SK-N-SH (cell line): ENCODE measurements around the gene SLC6A16. TPM values are rescaled to one million over a fixed set of nuclear protein-coding genes. Genes with fewer than 3 reads are reported as not detected.

Experiments
- CTCF ChIA-PET: fragments of 300-600, 350-600 bp; formaldehyde crosslinking; extraction: SDS; loops from one replicate; lab custom pipeline; 2021; lab: Yijun Ruan, JAX
- POLR2A ChIA-PET: fragments of 350-600 bp; sonication (Branson Sonifier 250); formaldehyde crosslinking; extraction: SDS; loops from one replicate; lab custom pipeline; 2020; ENCODE audit warnings: antibody characterized with exemption, inconsistent platforms; lab: Yijun Ruan, JAX
- DNase-seq: peaks from one replicate; pipeline ENCODE4 v3.0.0; 2012
- H2AFZ ChIP-seq: fragments of 200-600 bp; sonication (generic); 2 replicates; pipeline ENCODE4 v1.8.1; 2016; ENCODE audit warnings: antibody characterized with exemption, mild to moderate bottlenecking, low read depth
- H3F3A ChIP-seq: fragments of 200-600 bp; sonication (generic); replicated peaks from 2 replicates; pipeline ENCODE3; 2016; ENCODE audit warnings: antibody characterized with exemption, mild to moderate bottlenecking; ENCODE audit not compliant: insufficient read depth
- H3K27ac ChIP-seq, 2 experiments: fragments of 200-500 bp in 1 of 2; fragments of 200-600 bp in 1 of 2; sonication (Bioruptor generic) in 1 of 2; sonication (generic), shearing (Covaris generic) in 1 of 2; 2 replicates each; pipeline versions ENCODE4 v1.5.1 to v1.6.1; 2014 to 2016; ENCODE audit warnings: low read depth in 2 of 2, inconsistent platforms in 1 of 2, low read length in 1 of 2, mild to moderate bottlenecking in 1 of 2, mixed read lengths in 1 of 2
- H3K27me3 ChIP-seq: fragments of 200-600 bp; sonication (generic), shearing (Covaris generic); 2 replicates; pipeline ENCODE4 v1.6.1; 2016; ENCODE audit warnings: mixed run types; ENCODE audit not compliant: insufficient read depth
- H3K36me3 ChIP-seq, 2 experiments: fragments of 200-500 bp in 1 of 2; fragments of 200-600 bp in 1 of 2; sonication (Bioruptor generic) in 1 of 2; sonication (generic) in 1 of 2; replicated peaks in 1 of 2; 2 replicates each; pipeline versions ENCODE3 to v1.5.1; 2014 to 2016; ENCODE audit warnings: low read length in 1 of 2, mild to moderate bottlenecking in 1 of 2; ENCODE audit not compliant: insufficient read depth in 2 of 2, control insufficient read depth in 1 of 2
- H3K4me1 ChIP-seq, 2 experiments: fragments of 200-500 bp in 1 of 2; fragments of 200-600 bp in 1 of 2; sonication (Bioruptor generic) in 1 of 2; sonication (generic), shearing (Covaris generic) in 1 of 2; 2 replicates each; pipeline versions ENCODE4 v1.5.1 to v1.6.1; 2014 to 2016; ENCODE audit warnings: low read depth in 1 of 2, low read length in 1 of 2, mixed run types in 1 of 2; ENCODE audit not compliant: insufficient read depth in 2 of 2, control insufficient read depth in 1 of 2
- H3K4me2 ChIP-seq: fragments of 200-600 bp; sonication (generic), shearing (Covaris generic); 2 replicates; pipeline ENCODE4 v1.6.1; 2017; ENCODE audit warnings: mixed run types
- H3K4me3 ChIP-seq, 2 experiments: fragments of 200-500 bp in 1 of 2; fragments of 200-600 bp in 1 of 2; sonication (Bioruptor generic) in 1 of 2; sonication (generic), shearing (Covaris generic) in 1 of 2; 2 replicates each; pipeline versions ENCODE4 v1.5.1 to v1.8.1; 2014 to 2016; ENCODE audit warnings: low read depth in 2 of 2, inconsistent platforms in 1 of 2, low read length in 1 of 2, mild to moderate bottlenecking in 1 of 2, mixed read lengths in 1 of 2, moderate library complexity in 1 of 2
- H3K79me2 ChIP-seq: fragments of 200-600 bp; sonication (generic); 2 replicates; pipeline ENCODE4 v1.8.1; 2017; ENCODE audit warnings: mild to moderate bottlenecking; ENCODE audit not compliant: insufficient read depth
- H3K9ac ChIP-seq: fragments of 200-600 bp; sonication (generic); 2 replicates; pipeline ENCODE4 v1.6.1; 2017; ENCODE audit warnings: mixed run types
- H3K9me2 ChIP-seq: fragments of 200-600 bp; sonication (generic); 2 replicates; pipeline ENCODE4 v1.6.1; 2017; ENCODE audit warnings: mixed run types
- H3K9me3 ChIP-seq: fragments of 200-600 bp; sonication (generic); 2 replicates; pipeline ENCODE4 v1.6.1; 2017; ENCODE audit warnings: mixed run types, mild to moderate bottlenecking, moderate library complexity
- H4K20me1 ChIP-seq: fragments of 200-600 bp; sonication (generic); 2 replicates; pipeline ENCODE4 v1.6.1; 2017; ENCODE audit warnings: mild to moderate bottlenecking, mixed run types; ENCODE audit not compliant: insufficient read depth
- EP300 ChIP-seq, 2 experiments: IDR thresholded peaks; 2 replicates each; pipeline versions ENCODE4 v1.4.0 to v1.6.1; 2012; ENCODE audit warnings: borderline replicate concordance in 1 of 2, low read depth in 1 of 2, low read length in 1 of 2
- FOSL2 ChIP-seq: IDR thresholded peaks from 2 replicates; pipeline ENCODE4 v1.4.0; 2012; ENCODE audit warnings: low read depth, mild to moderate bottlenecking, moderate library complexity, borderline replicate concordance
- FOXM1 ChIP-seq: IDR thresholded peaks from 2 replicates; pipeline ENCODE4 v1.4.0; 2012; ENCODE audit warnings: low read depth, mild to moderate bottlenecking
- MAX ChIP-seq: IDR thresholded peaks from 2 replicates; pipeline ENCODE4 v1.4.0; 2012; ENCODE audit warnings: low read depth
- MEF2A ChIP-seq: IDR thresholded peaks from 2 replicates; pipeline ENCODE4 v1.4.0; 2012; ENCODE audit warnings: low read depth, borderline replicate concordance
- POLR2AphosphoS5 ChIP-seq: IDR thresholded peaks from 2 replicates; pipeline ENCODE4 v1.6.1; 2012; ENCODE audit warnings: low read depth, low read length
- RAD21 ChIP-seq: IDR thresholded peaks from 2 replicates; pipeline ENCODE4 v1.6.1; 2012; ENCODE audit warnings: mild to moderate bottlenecking, low read length
- TAF1 ChIP-seq: IDR thresholded peaks from 2 replicates; pipeline ENCODE4 v1.6.1; 2012; ENCODE audit warnings: low read depth, mild to moderate bottlenecking, low read length, moderate library complexity, borderline replicate concordance
- USF2 ChIP-seq: fragments of 150-350 bp; IDR thresholded peaks from 2 replicates; pipeline ENCODE4 v1.6.1; 2017; ENCODE audit warnings: antibody characterized with exemption, low read length, low read depth, borderline replicate concordance
- YY1 ChIP-seq: IDR thresholded peaks from 2 replicates; pipeline ENCODE4 v1.4.0; 2012; ENCODE audit warnings: low read depth, mild to moderate bottlenecking
- WGBS: methylation state at CpG from one replicate; pipeline ENCODE4 v1.1.6; 2017; ENCODE audit warnings: low lambda C conversion rate; 5-methylcytosine and 5-hydroxymethylcytosine counted together
- polyA plus RNA-seq, 3 experiments: library from polyadenylated mRNA; depleted of rRNA; stranded (reverse); fragments of >200 nt; gene quantifications; 2 replicates each; pipeline ENCODE4 v1.2.3, GENCODE V29; 2012
- TF ChIP-seq, protein P1 (sequence below): IDR thresholded peaks from 2 replicates; pipeline ENCODE4 v1.4.0; 2012; ENCODE audit warnings: low read depth, borderline replicate concordance

Gene SLC6A16
- polyA plus RNA-seq, 1 of the 3 experiments (the other 2 are of a cell fraction): 0.33 TPM

DNA sequence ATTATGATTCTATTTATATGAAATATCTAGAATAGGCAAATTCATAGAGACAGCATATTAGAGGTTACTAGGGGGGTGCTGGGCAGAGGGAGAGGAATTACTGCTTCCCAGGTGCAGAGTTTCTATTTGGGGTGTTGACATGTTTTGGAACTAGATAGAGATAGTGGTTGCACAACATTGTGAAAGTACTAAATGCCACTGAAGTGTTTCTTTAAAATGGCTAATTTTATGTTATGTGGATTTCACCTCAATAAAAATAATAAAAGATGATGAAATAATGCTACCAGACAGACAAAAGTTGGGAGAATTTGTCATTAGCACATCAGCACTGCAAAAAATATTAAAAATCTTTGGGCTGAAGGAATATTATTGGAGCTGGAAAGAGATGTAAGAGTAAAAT is 63.4 kb downstream of the SLC6A16 start:
- no peak overlapping the region for H3K27ac ChIP-seq
- CTCF ChIA-PET: no interaction called here
- H3K36me3 ChIP-seq: peaks cover 0 to 3% of the 10 kb centered on the region in 2 experiments
- no peak for DNase-seq
- no peaks in the 10 kb centered on the region for H3K9me2 ChIP-seq
- H3F3A ChIP-seq: no peaks in the 10 kb centered on the region
- H4K20me1 ChIP-seq: no peaks in the 10 kb centered on the region
- no peaks in the 10 kb centered on the region for H3K79me2 ChIP-seq
- POLR2A ChIA-PET: no interaction called here
- H3K27me3 ChIP-seq: peaks cover 9% of the 10 kb centered on the region; the same call in 1 of the 2 replicates
- H3K4me3 ChIP-seq: no peak overlapping the region
- no peaks in the 10 kb centered on the region for H3K4me1 ChIP-seq
- H3K9me3 ChIP-seq: no peaks in the 10 kb centered on the region
- no peak for TF ChIP-seq MEF2A
- no peak for TF ChIP-seq FOXM1
- no peak for TF ChIP-seq YY1
- TF ChIP-seq FOSL2: no peak
- TF ChIP-seq POLR2AphosphoS5: no peak
- H3K4me2 ChIP-seq: no peak overlapping the region
- no peak overlapping the region for H3K9ac ChIP-seq
- no peak overlapping the region for H2AFZ ChIP-seq

DNA sequence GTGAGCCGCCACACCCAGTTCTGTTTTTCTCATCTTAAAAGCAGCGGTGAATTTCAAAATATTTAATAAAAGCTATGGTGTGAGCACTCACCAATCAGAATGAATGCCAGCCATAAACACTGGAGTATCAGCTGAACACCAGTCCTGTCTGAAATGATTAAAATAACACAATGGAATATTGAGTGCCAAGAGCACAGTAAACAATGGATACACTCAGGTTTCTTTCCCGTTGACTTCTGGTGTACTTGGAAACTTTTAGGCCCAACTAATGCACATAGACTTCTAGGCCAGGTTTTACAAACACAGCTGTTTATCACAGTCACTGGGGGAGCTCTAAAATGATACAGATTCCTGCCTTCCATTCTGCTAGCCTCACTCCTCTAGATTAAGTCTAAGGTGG is 68.3 kb downstream of the SLC6A16 start:
- Histone ChIP-seq H3K79me2 (no peaks in the 10 kb centered on the region), H3F3A (no peaks in the 10 kb centered on the region), H2AFZ (no peak overlapping the region), H3K27me3 (peaks cover 44% of the 10 kb centered on the region), H3K9ac (no peak overlapping the region), H3K9me3 (no peaks in the 10 kb centered on the region), H3K4me2 (no peak overlapping the region), H3K4me1 (no peaks in the 10 kb centered on the region), H3K36me3 (peaks cover 0 to 3% of the 10 kb centered on the region in 2 experiments), H3K27ac (no peak overlapping the region), H3K9me2 (no peaks in the 10 kb centered on the region), H4K20me1 (no peaks in the 10 kb centered on the region), H3K4me3 (no peak overlapping the region)
- CTCF ChIA-PET: interaction anchor here (1.1 to 1.9 kb wide), 4 partner anchors 31 to 58 kb away, joined by 4 to 7 read pairs (median 4); no protein-coding TSS in a partner anchor
- TF ChIP-seq RAD21 (no peak), MAX (no peak), POLR2AphosphoS5 (no peak), TAF1 (no peak), EP300 (IDR thresholded peaks at IDR 0.05; ENCODE audit: borderline replicate concordance in 1 of 2, low read depth in 1 of 2, low read length in 1 of 2) (no peak), MEF2A (no peak), USF2 (no peak)
- TF ChIP-seq, protein P1, sequence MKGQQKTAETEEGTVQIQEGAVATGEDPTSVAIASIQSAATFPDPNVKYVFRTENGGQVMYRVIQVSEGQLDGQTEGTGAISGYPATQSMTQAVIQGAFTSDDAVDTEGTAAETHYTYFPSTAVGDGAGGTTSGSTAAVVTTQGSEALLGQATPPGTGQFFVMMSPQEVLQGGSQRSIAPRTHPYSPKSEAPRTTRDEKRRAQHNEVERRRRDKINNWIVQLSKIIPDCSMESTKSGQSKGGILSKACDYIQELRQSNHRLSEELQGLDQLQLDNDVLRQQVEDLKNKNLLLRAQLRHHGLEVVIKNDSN: no peak
- POLR2A ChIA-PET: no interaction called here
- DNase-seq: no peak
- 17% methylated on average over 3 of the region's 3 CpGs for WGBS
